Fibroblast of peridontal ligament (primary cell): Measurements from ENCODE around the gene DUS2.

Experiments
- DNase-seq: peaks from one replicate; pipeline ENCODE4 v3.0.0-alpha.2; 2010; ENCODE audit errors: extremely low read depth

Gene DUS2

DNA sequence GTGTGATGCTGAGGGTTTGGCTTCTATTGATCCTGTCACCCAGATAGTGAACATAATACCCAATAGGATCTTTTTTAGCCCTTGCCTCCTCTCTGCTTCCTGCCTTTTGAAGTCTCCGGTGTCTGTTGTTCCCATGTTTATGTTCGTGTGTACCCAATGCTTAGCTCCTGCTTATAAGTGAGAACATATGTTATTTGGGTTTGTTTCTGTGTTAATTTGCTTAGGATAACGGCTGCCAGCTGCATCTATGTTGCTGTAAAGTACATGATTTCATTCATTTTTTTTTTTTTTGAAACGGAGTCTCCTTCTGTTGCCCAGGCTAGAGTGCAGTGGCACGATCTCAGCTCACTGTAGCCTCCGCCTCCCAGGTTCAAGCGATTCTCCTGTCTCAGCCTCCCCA lies 23.0 kb downstream of the DUS2 start:
- DNase-seq, result peak; percentile 13

DNA sequence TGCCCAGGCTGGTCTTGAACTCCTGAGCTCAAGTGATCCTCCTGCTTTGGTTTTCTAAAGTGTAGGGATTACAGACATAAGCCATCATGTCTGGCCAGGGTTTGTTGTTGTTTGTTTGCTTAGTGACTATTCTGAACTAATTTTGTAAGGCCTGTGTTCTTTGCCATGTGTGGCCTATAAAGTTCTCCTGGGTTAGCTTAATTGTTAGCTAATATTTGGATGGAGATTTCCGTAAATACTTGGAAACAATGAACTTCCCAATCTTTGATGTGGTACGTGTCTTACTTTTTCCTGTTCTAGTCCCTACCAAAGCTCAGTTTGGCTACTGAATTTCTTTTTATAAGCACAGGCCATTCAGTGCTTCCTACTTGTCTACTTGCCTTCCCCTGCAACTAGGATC lies 24.9 kb downstream of the DUS2 start:
- no peak for DNase-seq

DNA sequence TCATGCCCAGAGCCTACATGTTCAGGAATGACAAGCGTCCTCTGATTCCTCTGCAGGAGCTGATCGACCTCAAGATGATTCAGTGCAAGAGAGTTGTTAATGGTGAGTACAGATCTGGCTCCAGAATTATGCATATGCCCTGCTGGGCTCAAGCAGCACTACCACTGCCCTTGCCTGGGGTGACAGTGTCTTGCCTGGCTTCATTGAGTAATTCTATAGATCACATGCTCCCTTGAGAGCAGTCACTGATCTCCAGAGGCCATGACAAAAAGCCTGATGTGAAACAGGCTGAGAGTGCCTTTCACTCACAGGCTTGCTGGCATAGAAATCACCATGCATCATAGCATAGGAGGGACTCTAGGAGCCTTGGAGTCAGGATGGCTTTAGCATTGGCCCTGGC lies 26.4 kb downstream of the DUS2 start:
- DNase-seq, result no peak

DNA sequence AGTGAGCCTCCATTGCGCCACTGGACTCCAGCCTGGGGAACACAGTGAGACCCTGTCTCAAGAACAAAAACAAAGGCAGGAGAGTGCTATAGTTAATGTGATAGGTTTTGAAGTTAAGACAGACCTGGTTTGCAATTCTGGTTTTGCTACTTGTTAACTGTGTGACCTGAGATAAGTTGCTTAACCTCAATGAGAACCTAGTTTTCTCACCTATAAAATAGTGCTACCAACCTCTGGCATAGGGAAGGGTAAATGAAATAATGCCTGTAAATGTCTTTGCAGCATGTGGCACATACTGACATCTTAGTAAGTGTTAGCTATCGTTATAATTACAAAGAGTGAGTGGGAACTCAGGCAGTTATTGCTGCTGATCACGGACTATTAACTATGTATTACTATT lies 32.3 kb downstream of the DUS2 start:
- no peak for DNase-seq

DNA sequence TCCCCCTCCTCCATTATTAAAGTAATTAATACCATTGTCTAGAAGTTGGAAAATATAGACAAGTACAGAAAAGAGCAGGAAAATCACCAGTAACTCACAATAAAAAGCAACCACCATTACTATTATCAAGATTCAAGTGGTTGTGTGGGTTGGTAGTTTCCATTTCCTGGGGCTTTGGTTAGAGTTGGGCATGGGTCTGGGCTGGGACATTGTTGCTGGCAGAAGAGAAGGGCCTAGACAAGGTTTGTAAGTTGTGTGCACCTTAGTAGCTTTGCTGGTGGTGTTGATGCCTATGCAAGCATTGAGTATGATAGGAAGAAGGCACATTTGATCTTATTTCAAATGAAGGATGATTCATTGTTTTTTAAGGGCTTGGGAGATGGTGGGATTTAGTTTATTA lies 36.7 kb downstream of the DUS2 start:
- no peak for DNase-seq

DNA sequence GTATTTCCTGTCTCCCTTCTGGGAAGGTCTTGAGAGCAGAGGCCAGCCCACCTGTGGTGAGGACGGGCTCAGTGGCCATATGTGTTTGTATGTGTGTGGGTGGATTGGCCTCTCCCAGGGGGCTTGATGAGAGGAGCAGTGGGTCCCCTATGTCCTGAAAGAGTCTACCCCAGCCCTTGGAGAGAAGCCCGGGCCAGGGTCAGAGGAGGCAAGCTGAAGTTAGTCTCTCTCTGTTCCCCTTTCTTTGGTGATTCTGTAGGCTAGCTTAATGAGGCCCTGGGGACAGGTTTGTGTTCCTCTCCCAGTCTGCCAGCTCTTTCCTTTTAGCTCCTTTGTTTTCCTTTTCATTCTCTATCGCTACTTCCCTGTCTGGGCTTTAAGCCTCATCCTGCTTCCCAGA lies 38.3 kb downstream of the DUS2 start:
- no peak for DNase-seq

DNA sequence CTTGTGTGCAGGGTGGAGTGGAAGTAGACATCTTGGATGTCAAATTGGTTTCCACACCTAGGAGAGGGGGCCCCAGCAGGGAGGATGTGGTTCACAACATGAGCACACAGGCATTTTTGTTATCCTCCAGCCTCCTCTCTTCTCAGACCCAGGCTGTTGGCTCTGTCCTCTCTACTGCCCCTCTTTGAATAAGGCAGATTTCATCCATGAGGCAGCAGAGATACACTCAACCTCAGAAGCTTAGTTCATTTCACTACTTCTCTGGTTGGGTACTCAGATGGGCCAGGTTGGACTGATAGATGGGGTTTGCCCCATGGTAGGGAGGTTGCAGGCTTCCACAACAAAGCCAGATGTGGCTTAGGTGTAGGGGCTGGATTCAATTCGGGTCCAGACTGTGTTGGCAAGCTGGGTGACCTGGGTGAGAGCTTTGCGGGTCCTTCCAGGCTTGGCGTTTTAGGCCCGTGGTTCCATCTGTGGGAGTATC lies 39.9 kb downstream of the DUS2 start:
- no peak for DNase-seq

DNA sequence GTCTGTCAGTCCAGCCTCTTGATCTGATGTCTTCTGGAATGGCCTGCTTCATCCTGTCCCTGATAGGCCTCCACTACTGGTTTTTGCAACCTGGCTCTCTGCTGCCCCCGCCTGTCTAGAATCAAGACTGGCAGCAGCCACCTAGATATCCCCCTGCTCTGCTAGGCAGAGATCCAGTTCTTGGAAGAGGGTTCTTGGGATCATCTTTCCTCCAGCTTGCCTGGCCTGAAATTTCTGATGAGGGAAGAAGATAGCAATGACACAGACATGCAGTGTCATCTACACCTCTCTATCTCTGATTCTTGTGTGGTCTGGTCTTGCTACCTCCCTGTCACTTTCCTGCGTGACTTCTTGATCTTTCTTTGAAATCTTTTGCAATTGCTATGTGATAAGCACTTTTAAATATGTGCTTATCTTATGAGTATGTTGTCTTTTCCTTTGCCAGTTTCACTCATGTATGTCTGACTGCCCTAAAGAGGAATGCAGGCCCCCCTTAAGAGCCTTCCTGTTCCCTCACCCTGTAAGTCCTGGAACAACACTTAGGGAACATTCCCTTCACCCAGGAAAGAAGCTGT lies 41.8 kb downstream of the DUS2 start:
- peak; percentile 74 for DNase-seq

DNA sequence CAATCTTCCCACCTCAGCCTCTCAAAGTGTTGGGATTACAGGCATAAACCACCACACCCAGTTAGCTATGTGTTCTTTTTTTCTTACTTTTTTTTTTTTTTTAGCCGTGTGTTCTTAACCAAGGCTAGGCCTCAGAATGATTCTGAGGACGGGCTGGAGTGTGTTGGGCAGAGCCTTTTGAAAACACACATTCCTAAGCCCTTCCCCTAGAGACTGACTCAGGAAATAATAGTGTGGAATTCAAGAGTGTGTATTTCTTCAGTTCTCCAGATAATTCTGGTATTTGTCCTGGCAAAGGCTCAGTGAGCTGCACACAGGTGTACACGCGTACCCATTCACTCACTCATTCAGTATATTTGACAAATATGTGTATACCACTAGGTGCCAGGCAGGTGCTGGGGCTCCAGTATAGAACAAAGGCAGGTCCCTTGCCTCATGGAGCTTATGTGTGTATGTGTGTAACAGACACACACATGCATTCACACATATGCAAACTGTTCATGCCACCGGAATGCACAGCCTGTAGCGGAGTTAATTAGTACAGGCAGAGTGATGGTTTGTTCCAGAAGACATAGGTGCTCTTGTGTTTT lies 42.7 kb downstream of the DUS2 start:
- peak; percentile 89 for DNase-seq

DNA sequence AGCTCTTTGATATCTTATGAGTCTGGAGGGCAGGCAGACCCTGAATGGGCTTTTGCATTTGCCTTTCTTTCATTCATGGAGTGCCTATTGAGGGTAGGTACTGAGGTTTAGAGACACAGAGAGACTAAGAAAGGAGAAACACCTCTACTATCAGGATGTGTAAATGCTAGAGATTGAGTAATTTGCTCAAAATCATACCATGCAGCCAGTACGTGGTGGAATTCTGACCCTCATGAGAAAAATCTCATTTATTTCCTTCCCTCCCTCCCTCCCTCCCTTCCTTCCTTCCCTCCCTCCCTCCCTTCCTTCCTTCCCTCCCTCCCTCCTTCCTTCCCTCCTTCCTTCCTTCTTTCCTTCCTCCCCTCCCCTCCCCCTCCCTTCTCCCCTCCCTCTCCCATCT lies 43.7 kb downstream of the DUS2 start:
- DNase-seq, result no peak

DNA sequence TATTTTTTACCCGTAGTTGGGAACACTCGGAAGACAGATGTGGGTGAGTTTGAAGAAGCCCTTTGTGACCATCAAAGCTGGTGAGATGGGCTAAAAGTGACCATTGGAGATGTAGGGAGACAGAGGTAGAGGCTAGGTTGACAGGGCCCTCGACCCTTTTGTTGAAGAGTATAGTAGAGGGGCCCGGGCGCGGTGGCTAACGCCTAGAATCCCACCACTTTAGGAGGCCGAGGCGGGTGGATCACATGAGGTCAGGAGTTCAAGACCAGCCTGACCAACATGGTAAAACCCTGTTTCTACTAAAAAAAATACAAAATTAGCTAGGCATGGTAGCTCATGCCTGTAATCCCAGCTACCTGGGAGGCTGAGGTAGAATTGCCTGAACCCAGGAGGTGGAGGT lies 45.8 kb downstream of the DUS2 start:
- no peak for DNase-seq

DNA sequence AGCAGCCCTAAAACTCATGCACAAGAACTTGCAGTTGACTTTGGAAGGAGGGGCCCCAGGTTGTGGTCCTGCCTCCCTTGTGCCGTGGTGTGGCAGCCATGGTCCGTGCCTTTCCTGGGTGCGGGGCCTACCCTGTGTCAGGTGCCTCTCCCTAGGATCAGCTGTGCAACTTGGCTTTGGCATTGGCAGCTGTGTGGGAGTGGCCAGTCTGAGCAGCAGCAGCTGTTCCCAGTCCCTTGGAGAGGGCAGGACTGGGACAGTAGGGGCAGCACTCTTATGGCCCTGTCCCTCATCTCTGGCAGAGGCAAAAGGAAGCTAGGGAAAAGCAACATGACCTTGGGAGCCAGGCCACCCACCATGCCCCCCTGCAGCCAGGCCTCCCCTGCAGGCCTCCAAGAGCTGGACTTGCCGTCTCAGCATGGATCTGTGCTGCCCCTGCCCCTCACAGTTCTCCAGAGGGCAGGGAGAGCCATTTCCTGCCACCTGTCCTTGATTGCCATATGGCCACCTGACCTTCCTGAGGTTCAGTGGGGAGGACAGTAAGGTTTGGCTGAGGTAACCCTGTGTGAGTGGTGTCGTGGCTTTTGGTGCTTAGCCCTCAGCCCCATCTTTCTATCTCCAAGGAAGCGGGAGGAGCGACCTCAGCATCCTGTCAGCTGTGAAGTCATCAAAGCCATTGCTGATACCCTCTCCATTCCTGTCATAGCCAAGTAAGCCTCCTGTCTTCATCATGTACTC lies 46.6 kb downstream of the DUS2 start:
- DNase-seq, result no peak

DNA sequence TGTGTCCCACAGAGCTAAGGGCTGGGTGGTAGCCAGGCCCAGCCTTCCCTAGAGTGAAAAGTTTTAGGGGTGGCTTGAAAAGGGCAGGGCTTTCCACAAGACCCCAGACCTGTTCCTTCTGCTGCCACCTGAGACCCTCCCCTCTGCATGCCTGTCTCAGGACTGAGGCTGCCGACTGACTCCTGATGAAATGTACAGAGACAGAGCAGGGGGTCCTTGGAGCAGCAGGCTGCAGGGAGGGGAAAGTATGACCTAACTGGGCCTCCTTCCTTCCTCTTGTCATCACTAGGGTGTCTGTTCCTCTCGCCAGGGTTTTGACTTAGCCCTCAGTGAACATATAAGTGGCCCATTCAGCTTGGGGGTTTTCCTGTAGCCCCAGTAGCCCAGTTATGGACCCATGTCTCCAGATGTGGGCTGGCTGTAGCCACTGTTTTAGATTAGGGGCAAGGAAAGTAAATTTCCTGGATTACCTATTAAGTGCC lies 47.2 kb downstream of the DUS2 start:
- DNase-seq, result no peak

DNA sequence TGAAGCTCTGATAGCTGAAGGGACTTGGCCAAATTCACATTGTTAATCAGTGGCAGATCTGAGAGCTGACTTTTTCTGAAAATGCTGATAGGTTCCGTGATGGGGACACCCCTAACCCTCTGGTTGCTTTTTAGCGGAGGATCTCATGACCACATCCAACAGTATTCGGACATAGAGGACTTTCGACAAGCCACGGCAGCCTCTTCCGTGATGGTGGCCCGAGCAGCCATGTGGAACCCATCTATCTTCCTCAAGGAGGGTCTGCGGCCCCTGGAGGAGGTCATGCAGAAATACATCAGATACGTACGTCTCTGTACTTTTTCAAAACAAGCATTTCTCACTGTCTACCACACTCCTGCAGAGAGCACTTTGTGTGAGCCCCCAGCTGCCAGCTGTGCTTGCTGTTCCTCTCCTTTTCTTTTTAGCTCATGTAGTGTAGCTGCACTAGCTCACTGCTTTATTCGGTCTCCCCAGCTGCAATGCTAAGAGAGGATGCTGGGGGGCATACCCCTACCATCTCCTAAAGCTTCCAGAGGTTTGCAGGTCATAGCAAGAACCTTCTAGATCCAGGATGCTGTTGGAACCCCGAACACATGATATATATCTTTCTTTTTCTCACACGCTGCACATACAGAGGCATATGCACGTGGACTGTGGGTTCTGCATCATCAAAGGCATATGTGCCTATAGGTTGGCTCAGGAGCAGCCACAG lies 47.9 kb downstream of the DUS2 start:
- no peak for DNase-seq

DNA sequence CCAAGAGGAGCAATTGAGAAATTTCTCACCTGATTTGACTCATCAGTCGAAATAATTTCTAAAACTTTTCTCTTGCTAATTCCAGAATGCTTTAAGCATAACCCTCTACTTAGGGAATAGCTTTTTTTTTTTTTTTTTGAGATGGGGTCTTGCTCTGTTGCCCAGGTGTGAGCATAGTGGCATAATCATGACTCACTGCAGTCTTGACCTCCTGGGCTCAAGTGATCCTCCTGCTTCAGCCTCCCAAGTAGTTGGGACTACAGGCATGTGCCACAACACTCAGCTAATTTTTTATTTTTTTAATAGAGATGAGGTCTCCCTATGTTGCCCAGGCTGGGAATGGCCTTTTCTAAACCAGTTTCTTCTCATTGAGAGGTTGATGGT lies 48.4 kb downstream of the DUS2 start:
- DNase-seq, result no peak

DNA sequence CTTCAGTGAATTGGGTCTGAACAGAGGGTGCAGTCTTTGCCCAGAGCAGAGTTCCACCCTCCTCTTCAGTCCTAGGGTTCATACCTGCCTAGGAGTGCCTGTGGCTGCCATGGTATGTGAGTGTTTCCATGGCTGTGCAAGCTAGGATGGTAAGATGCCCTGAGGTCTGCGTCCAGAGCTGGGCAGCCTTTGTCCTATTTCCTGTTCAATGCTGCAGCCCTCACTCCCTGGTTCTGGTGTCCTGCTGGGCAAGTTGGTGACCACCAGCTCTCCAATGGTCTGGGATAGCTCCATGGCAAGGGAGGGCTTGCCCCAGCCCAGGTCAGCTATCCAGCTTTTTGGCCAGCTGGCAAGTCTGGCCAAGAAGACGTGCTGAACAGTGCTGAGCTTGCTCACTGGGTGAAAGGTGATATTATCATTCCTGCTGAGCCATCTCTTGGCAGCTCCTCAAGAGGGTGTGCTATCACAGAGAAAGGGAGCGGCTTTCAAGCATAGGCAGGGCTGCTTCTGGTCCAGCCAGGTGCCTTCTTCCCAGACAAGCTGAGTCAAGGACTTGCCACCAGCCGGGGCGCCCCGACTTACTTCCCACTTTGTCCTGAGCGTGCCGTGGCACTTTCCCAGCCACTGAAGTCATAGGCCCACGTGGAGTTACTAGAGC lies 49.1 kb downstream of the DUS2 start:
- no peak for DNase-seq

DNA sequence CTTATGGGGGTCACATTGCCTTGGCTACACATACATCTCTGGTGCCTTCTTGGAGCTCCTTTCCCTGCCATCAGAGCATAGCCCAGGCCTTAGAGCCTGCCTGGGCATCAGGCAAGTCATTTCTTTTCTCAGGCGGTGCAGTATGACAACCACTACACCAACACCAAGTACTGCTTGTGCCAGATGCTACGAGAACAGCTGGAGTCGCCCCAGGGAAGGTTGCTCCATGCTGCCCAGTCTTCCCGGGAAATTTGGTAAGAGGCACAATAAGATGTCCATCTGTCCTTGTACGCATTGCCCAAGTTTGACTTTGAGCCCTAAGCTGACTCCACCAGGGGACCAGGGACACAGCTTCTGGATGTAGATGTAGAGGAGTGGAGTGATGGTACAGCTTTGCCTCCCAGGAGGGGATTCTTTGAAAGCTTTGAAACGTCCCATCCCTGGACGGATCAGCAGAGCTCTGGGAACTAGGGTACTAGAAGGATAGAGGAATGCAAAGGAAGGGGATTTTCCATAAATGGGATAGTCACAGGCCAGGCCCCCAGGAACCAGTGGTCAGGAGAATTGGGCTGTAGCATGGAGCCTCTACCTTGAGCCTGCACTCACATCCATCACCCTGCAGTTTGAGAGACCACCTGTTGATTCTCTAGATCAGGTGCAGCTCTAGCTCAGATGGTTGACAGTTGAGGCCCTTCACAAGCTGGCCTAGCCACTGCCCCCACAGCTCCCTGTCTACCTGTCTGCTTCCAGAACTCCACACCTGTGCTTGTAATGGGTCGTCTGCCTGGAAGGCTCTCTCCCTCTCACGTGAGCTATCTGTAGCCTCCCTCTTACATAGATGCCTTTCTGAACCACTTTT lies 51.0 kb downstream of the DUS2 start:
- DNase-seq, result no peak

DNA sequence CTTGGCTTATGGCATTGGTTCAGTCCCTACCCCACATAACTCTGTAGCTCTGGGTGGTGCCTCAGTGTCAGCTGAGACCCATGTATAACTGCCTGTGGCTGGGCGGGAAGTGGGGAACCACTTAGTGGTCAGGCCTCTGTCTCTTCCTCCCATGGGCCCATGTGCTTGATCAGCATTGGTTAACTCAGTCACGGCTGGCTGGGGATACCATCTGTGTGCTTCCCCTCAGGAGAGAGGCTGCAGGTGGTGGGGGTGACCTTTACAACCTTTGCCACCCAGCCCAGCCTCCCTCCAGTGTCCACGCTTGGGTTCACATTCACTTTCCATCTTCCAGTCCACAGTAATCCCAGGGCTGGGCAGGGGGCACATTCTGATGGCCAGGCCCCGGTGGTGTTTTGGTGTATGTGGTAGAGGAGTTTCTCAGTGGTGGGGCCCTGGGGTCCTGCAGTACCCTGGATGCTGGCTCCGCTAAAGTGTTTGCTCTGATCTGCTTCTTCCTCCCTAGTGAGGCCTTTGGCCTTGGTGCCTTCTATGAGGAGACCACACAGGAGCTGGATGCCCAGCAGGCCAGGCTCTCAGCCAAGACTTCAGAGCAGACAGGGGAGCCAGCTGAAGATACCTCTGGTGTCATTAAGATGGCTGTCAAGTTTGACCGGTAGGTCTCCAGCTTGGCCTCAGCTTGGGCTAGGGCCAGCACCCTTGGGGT lies 51.9 kb downstream of the DUS2 start:
- no peak for DNase-seq

DNA sequence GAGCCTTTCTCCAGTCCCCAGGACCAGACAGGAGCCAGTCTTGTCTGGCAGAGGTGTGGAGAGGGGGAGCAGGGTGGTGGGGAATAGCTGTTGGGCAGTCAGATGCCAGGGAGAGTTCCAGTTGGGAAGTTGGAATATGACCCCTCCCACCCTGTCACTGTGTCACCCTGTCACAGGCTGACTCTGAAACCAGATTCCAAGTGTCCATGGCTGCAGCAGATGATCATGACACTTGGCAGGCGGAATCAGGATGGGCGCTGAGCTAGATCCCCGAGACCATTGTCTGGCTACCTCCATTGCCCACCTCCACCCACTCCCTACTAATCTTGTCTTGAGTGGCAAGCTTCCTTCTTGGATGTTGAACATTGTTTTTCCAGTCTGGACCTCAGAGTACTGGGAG lies 52.9 kb downstream of the DUS2 start:
- DNase-seq, result no peak

DNA sequence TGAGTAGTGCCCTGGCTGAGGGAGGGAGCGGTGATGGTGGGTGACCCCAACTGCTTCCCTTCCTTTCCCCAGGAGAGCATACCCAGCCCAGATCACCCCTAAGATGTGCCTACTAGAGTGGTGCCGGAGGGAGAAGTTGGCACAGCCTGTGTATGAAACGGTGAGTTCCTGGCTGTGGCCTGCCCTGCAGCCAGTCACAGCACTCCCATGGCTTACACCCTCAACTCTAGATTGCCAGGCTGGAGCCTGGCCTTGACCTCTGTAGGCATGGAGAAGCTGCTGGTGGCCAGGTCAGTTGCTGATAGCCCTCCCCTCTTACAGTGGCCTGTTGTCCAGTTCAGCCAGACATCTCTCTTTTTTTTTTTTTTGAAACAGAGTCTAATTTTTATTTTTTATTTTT lies 53.5 kb downstream of the DUS2 start:
- DNase-seq, result no peak
